Activated CD4-positive, alpha-beta memory T cell treated with anti-CD3 and anti-CD28 coated beads, Interleukin-2, amount 10 ng/mL, durations not matched to agents 7 days and 5 days (primary cell): ENCODE measurements around the gene MYBPHL. TPM values are rescaled to one million over a fixed set of nuclear protein-coding genes. Genes with fewer than 3 reads are reported as not detected.

Source experiments
- CTCF ChIA-PET: fragments of 350-600 bp; sonication (Branson Sonifier 250); formaldehyde crosslinking; loops from one replicate; lab custom pipeline; 2021; ENCODE audit warnings: antibody characterized with exemption, inconsistent platforms; lab: Charles Lee
- POLR2A ChIA-PET: fragments of 350-600 bp; sonication (Branson Sonifier 250); formaldehyde crosslinking; loops from one replicate; lab custom pipeline; 2021; ENCODE audit warnings: antibody characterized with exemption; lab: Charles Lee
- DNase-seq: peaks from one replicate; pipeline ENCODE4 v3.0.0-alpha.2; 2020
- H3K27ac Mint-ChIP-seq: one replicate; pipeline ENCODE4 v1.8.0; 2021; ENCODE audit warnings: mild to moderate bottlenecking, mixed read lengths
- H3K27me3 Mint-ChIP-seq: one replicate; pipeline ENCODE4 v1.8.0; 2021; ENCODE audit warnings: mixed read lengths
- H3K36me3 Mint-ChIP-seq: one replicate; pipeline ENCODE4 v1.8.0; 2021; ENCODE audit warnings: low read depth, mixed read lengths
- H3K4me1 Mint-ChIP-seq: one replicate; pipeline ENCODE4 v1.8.0; 2021; ENCODE audit warnings: mixed read lengths
- H3K4me3 Mint-ChIP-seq: one replicate; pipeline ENCODE4 v1.8.0; 2021; ENCODE audit warnings: mild to moderate bottlenecking, mixed read lengths
- H3K9me3 Mint-ChIP-seq: one replicate; pipeline ENCODE4 v1.8.0; 2021; ENCODE audit warnings: mixed read lengths
- total RNA-seq, 2 experiments: library from RNA; stranded (reverse); gene quantifications; one replicate each; pipeline ENCODE4 v1.2.3, GENCODE V29; 2021

MYBPHL gene
- total RNA-seq, 2 experiments from 2014 or later = not detected

DNA sequence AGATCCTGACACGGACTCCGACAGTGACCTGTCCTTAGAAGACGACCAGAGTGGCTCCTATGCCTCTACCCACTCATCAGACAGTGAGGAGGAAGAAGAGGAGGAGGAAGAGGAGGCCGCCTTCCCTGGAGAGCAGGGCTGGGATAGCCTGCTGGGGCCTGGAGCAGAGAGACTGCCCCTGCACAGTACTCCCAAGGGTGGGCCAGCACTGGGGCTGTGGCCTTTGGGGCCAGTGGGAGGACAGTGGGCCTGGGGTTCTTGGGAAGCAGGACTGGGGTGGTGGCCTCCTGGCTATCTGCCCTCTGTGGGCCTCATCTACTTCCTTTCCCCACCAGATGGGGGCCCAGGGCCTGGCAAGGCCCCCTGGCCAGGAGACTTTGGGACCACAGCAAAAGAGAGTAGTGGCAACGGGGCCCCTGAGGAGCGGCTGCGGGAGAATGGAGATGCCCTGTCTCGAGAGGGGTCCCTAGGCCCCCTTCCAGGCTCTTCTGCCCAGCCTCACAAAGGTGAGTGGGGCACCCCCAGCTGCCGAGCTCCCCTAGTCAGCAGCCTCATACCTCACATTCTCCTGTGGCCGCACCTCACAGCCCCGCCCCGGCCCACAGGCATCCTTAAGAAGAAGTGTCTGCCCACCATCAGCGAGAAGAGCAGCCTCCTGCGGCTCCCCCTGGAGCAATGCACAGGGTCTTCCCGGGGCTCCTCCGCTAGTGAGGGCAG lies 33.8 kb downstream of the MYBPHL start:
- no peak overlapping the region for H3K4me3 Mint-ChIP-seq
- no peaks in the 10 kb centered on the region for H3K9me3 Mint-ChIP-seq
- peaks cover under 1% of the 10 kb centered on the region for H3K36me3 Mint-ChIP-seq
- no peak overlapping the region for H3K27ac Mint-ChIP-seq
- peaks cover 19% of the 10 kb centered on the region for H3K4me1 Mint-ChIP-seq
- ChIA-PET CTCF (no interaction called here), POLR2A (no interaction called here)
- no peak for DNase-seq
- H3K27me3 Mint-ChIP-seq = no peaks in the 10 kb centered on the region

DNA sequence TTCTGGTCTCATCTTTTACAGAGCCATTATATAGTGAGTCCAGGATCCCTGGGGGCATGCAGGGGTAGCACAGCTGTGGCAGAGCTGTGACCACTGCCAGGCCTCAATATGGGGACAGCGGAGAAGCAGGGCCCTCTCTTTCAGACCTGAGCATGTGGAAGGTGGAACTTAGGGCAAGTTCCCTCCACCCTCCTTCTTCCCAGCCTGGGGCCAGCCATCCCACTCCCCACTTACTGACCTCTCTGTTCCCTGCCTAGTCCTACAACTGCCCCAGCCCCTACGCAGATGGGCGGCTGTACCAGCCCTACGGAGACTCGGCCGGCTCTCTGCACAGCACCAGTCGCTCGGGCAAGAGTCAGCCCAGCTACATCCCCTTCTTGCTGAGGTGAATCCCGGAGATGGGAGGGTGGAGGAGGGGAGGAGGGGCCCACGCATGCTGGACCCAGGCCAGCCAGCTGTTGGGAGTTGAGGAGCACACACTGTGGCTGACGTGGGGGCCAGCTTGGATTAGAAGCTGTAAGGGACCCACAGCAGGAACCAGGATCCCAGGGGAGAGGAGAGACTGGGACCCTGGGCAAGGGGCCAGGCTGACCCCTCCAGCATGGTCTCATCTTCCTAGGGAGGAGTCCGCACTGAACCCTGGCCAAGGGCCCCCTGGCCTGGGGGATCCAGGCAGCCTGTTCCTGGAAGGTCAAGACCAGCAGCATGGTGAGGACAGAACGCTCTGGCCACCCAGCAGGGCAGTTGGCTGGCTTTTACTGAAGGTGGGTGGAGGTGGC lies 34.6 kb downstream of the MYBPHL start:
- no peaks in the 10 kb centered on the region for H3K27me3 Mint-ChIP-seq
- no peak for DNase-seq
- H3K27ac Mint-ChIP-seq = no peak overlapping the region
- H3K4me3 Mint-ChIP-seq = no peak overlapping the region
- peaks cover 15% of the 10 kb centered on the region for H3K4me1 Mint-ChIP-seq
- CTCF ChIA-PET = no interaction called here
- no peaks in the 10 kb centered on the region for H3K9me3 Mint-ChIP-seq
- POLR2A ChIA-PET = no interaction called here
- H3K36me3 Mint-ChIP-seq = no peaks in the 10 kb centered on the region

DNA sequence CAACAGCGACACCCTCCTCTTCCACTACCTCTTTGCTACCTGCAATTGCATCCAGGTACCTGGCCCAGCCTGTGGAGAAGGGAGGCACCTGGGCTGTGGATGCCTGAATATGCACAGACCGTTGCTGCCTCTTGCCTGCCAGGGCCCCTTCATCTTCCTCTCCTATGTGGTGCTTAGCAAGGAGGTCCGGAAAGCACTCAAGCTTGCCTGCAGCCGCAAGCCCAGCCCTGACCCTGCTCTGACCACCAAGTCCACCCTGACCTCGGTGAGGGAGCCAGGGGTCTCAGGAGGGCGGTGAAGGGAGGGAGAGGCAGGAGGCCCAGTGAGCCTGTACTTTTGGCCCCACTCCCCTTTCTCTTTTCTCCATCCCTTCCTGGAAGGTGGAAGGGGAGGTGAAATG lies 35.4 kb downstream of the MYBPHL start:
- H3K9me3 Mint-ChIP-seq = no peaks in the 10 kb centered on the region
- no peak overlapping the region for H3K27ac Mint-ChIP-seq
- no peak for DNase-seq
- no peak overlapping the region for H3K4me3 Mint-ChIP-seq
- ChIA-PET POLR2A (no interaction called here), CTCF (no interaction called here)
- H3K36me3 Mint-ChIP-seq = no peaks in the 10 kb centered on the region
- no peaks in the 10 kb centered on the region for H3K27me3 Mint-ChIP-seq
- H3K4me1 Mint-ChIP-seq = peaks cover 12% of the 10 kb centered on the region

DNA sequence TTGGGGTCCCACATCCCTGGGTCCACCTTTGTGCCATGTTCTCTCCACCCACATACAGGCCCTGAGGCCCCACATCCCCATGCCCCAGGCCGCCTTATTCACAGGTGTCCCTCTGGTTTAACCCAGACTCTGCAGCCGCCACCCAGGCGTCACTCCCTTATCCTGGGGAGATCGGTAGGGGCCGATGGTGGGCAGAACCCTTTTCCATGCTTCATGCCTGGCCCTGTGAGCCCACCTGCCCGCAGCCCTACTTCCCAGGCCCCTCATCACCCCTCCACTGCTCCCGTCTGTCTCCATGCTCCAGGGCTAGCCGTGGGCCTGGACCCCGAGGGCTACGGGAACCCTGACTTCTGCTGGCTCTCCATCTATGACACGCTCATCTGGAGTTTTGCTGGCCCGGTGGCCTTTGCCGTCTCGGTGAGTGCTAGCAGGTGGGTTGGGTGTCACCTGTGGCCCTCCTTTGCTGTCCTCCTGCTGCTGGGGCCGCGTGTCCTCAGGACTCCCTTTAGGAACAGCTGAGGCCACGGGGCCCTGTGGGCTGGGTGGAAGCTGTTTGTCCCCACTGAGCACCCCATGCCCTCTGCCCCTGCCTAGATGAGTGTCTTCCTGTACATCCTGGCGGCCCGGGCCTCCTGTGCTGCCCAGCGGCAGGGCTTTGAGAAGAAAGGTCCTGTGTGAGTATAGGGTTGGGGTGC lies 36.0 kb downstream of the MYBPHL start:
- H3K4me3 Mint-ChIP-seq = no peak overlapping the region
- H3K4me1 Mint-ChIP-seq = peaks cover 12% of the 10 kb centered on the region
- no peak overlapping the region for H3K27ac Mint-ChIP-seq
- ChIA-PET POLR2A (no interaction called here), CTCF (no interaction called here)
- DNase-seq = no peak
- H3K27me3 Mint-ChIP-seq = no peaks in the 10 kb centered on the region
- no peaks in the 10 kb centered on the region for H3K9me3 Mint-ChIP-seq
- H3K36me3 Mint-ChIP-seq = no peaks in the 10 kb centered on the region

DNA sequence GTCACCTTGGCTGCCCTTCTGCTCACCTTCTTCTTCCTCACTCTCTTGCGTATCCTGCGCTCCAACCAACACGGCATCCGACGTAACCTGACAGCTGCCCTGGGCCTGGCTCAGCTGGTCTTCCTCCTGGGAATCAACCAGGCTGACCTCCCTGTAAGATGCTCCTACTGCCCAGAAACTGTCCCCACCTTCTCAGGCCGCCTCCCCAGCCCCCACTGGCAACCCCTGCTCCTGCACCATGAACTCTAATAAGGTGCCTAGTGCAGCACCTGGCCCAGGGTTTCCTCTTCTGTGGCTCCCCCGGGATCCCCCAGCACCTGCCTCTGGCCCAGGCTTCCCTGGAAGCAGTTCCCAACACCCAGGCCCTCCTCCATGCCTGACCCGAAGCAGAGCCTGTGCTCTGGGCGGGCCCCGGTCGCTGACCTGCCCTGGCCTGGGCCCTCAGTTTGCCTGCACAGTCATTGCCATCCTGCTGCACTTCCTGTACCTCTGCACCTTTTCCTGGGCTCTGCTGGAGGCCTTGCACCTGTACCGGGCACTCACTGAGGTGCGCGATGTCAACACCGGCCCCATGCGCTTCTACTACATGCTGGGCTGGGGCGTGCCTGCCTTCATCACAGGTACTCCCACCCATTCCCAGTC lies 36.7 kb downstream of the MYBPHL start:
- H3K27ac Mint-ChIP-seq = no peak overlapping the region
- H3K9me3 Mint-ChIP-seq = no peaks in the 10 kb centered on the region
- DNase-seq = no peak
- ChIA-PET POLR2A (no interaction called here), CTCF (no interaction called here)
- H3K4me1 Mint-ChIP-seq = peaks cover 7% of the 10 kb centered on the region
- no peaks in the 10 kb centered on the region for H3K36me3 Mint-ChIP-seq
- H3K27me3 Mint-ChIP-seq = no peaks in the 10 kb centered on the region
- no peak overlapping the region for H3K4me3 Mint-ChIP-seq

DNA sequence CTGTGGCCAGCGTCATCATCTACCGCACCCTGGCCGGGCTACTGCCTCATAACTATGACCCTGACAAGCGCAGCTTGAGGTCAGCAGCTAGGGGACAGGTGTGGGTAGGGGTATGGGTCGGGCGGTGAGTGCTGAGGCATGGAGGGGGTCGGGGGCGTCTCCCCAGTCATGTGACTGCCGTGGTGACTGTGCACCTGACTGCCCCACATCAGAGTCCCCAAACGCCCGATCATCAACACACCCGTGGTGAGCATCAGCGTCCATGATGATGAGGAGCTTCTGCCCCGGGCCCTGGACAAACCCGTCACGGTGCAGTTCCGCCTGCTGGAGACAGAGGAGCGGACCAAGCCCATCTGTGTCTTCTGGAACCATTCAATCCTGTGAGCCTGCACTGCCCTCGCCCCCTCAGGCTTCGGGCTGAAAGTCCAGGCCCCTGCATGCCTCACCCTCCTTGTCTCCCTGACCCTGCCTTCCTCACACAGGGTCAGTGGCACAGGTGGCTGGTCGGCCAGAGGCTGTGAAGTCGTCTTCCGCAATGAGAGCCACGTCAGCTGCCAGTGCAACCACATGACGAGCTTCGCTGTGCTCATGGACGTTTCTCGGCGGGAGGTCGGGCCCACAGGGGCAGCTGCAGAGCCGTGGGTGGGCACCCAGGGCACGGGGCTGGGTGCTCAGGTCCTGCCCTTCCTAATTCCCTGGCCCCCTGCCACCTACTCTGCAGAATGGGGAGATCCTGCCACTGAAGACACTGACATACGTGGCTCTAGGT lies 37.4 kb downstream of the MYBPHL start:
- no peak for DNase-seq
- ChIA-PET POLR2A (no interaction called here), CTCF (no interaction called here)
- Mint-ChIP-seq H3K4me1 (peaks cover 3% of the 10 kb centered on the region), H3K27me3 (no peaks in the 10 kb centered on the region), H3K9me3 (no peaks in the 10 kb centered on the region), H3K27ac (no peak overlapping the region), H3K36me3 (no peaks in the 10 kb centered on the region), H3K4me3 (no peak overlapping the region)

GRCh38 chr1:109268431-109269211 lies 38.2 kb downstream of the MYBPHL start:
- no peak for DNase-seq
- H3K27me3 Mint-ChIP-seq = no peaks in the 10 kb centered on the region
- no peaks in the 10 kb centered on the region for H3K36me3 Mint-ChIP-seq
- H3K4me3 Mint-ChIP-seq = no peak overlapping the region
- H3K27ac Mint-ChIP-seq = no peak overlapping the region
- H3K4me1 Mint-ChIP-seq = no peaks in the 10 kb centered on the region
- no peaks in the 10 kb centered on the region for H3K9me3 Mint-ChIP-seq
- ChIA-PET CTCF (interaction anchor here (0.7 to 0.9 kb wide), 2 partner anchors 14 to 130 kb away, joined by 3 read pairs; partner anchors contain the start of gene PSRC1), POLR2A (no interaction called here)

DNA sequence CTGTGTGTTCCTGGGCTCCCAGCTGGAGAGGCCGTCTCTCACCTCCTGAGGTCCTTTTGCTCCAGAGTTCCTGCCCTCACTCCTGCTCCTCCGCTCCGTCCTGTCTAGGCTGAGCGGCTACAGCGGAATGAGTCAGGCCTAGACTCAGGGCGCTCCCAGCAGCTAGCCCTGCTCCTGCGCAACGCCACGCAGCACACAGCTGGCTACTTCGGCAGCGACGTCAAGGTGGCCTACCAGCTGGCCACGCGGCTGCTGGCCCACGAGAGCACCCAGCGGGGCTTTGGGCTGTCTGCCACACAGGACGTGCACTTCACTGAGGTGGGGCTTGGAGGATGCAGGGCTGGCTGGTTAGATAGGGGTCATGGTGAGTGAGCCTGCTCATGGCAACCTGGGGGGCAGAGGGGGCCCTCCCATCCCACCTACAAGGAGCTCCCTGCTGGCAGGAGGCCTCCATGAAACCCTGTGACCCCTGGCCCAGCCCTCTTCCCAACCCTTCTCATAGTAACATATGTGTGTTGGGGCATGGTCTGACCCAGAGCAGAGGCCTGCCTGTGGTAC lies 39.0 kb downstream of the MYBPHL start:
- H3K9me3 Mint-ChIP-seq = no peaks in the 10 kb centered on the region
- H3K27me3 Mint-ChIP-seq = no peaks in the 10 kb centered on the region
- H3K27ac Mint-ChIP-seq = no peak overlapping the region
- DNase-seq = no peak
- H3K36me3 Mint-ChIP-seq = no peaks in the 10 kb centered on the region
- peaks cover 2% of the 10 kb centered on the region for H3K4me1 Mint-ChIP-seq
- H3K4me3 Mint-ChIP-seq = no peak overlapping the region
- POLR2A ChIA-PET = interaction anchor here (1.1 kb wide), 1 partner anchor 131 kb away, joined by 4 read pairs; no protein-coding TSS in a partner anchor
- CTCF ChIA-PET = interaction anchor here (0.6 to 0.9 kb wide), 3 partner anchors 15 to 436 kb away, joined by 3 to 5 read pairs (median 3); partner anchors contain the start of gene PSRC1

DNA sequence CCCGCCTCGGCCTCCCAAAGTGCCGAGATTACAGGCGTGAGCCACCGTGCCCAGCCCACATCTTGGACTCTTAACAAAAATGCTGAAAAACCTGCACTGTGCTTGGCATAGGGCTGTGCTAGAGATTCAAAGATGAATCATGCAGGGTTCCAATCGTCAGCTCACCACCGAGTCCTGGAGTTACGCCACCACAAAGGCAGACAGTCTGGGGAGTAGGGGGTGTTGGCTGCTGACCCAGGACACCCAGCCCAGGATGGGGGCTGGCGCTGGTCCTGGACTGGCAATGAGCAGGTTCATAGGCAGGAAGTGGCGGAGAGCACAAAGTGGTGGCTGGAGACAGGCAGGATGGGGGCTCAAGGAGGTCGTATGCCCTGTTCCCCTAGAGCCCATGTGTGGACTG lies 39.8 kb downstream of the MYBPHL start:
- CTCF ChIA-PET = interaction anchor here (2.5 to 3.9 kb wide), 3 partner anchors 10 to 266 kb away, joined by 10 to 38 read pairs (median 22); partner anchors contain the start of gene SORT1
- Mint-ChIP-seq H3K4me3 (no peak overlapping the region), H3K9me3 (no peaks in the 10 kb centered on the region), H3K27ac (no peak overlapping the region), H3K4me1 (peaks cover 2% of the 10 kb centered on the region), H3K27me3 (no peaks in the 10 kb centered on the region), H3K36me3 (no peaks in the 10 kb centered on the region)
- DNase-seq = no peak
- POLR2A ChIA-PET = interaction anchor here (1.1 kb wide), 1 partner anchor 132 kb away, joined by 4 read pairs; no protein-coding TSS in a partner anchor

GRCh38 chr1:109265741-109266330 lies 41.0 kb downstream of the MYBPHL start:
- POLR2A ChIA-PET = no interaction called here
- H3K27me3 Mint-ChIP-seq = no peaks in the 10 kb centered on the region

GRCh38 chr1:109265016-109265415 lies 41.8 kb downstream of the MYBPHL start:
- no peak for DNase-seq
- ChIA-PET POLR2A (no interaction called here), CTCF (interaction anchor here (1.3 to 3.9 kb wide), 6 partner anchors 12 to 268 kb away, joined by 3 to 38 read pairs (median 9); partner anchors contain the start of genes PSRC1 and SORT1)
- Mint-ChIP-seq H3K4me3 (no peak overlapping the region), H3K9me3 (no peaks in the 10 kb centered on the region), H3K27ac (no peak overlapping the region), H3K4me1 (peaks cover 2% of the 10 kb centered on the region), H3K36me3 (no peaks in the 10 kb centered on the region), H3K27me3 (no peaks in the 10 kb centered on the region)

More at GRCh38 chr1:109265741-109266330, 41.0 kb downstream of the MYBPHL start:
- Mint-ChIP-seq H3K4me1 (peaks cover 2% of the 10 kb centered on the region), H3K27ac (no peak overlapping the region), H3K9me3 (no peaks in the 10 kb centered on the region), H3K36me3 (no peaks in the 10 kb centered on the region), H3K4me3 (no peak overlapping the region)
- CTCF ChIA-PET = interaction anchor here (0.6 to 3.9 kb wide), 4 partner anchors 11 to 267 kb away, joined by 3 to 38 read pairs (median 16); partner anchors contain the start of gene SORT1
- DNase-seq = no peak
